Naive thymus-derived CD4-positive, alpha-beta T cell (primary cell): ENCODE results near the gene SPC24. TPM values are rescaled to one million over a fixed set of nuclear protein-coding genes. Genes with fewer than 3 reads are reported as not detected.
"Not testable (repeated sequence)": the region's sequence is repeated elsewhere in the genome, so short reads cannot be mapped to it uniquely, and the experiment has no call there.

Source experiments
- ATAC-seq: fragments of 150-1000 bp; cut with Tn5 transposase; 2 replicates; pipeline ENCODE4 v1.10.0; 2021; ENCODE audit warnings: mild to moderate bottlenecking, moderate library complexity
- CTCF ChIA-PET: fragments of 350-600 bp; sonication (Branson Sonifier 250); formaldehyde crosslinking; loops from one replicate; lab custom pipeline; 2021; ENCODE audit warnings: antibody characterized with exemption; lab: Charles Lee
- POLR2A ChIA-PET: fragments of 350-600 bp; sonication (Branson Sonifier 250); formaldehyde crosslinking; loops from one replicate; lab custom pipeline; 2021; ENCODE audit warnings: antibody characterized with exemption, inconsistent platforms; lab: Charles Lee
- DNase-seq, 9 donors: peaks; one replicate each; pipeline versions ENCODE4 v3.0.0 to v3.0.0-alpha.2; 2020 to 2022; ENCODE audit warnings: mixed read lengths in 1 of 9
- H3K27ac ChIP-seq: one replicate; pipeline ENCODE4 v1.7.0; 2013; ENCODE audit warnings: mild to moderate bottlenecking, low read depth, low read length, moderate library complexity
- H3K27me3 ChIP-seq, 2 donors: one replicate each; pipeline ENCODE4 v1.7.0; 2013; ENCODE audit warnings: low read length in 2 of 2, mild to moderate bottlenecking in 2 of 2, moderate library complexity in 2 of 2; ENCODE audit not compliant: control insufficient read depth in 2 of 2, insufficient read depth in 2 of 2
- H3K36me3 ChIP-seq, 3 experiments: 1 replicate in 2 of 3; 2 replicates in 1 of 3; pipeline ENCODE4 v1.7.0; 2013; ENCODE audit warnings: low read length in 3 of 3, mild to moderate bottlenecking in 3 of 3, moderate library complexity in 1 of 3; ENCODE audit not compliant: insufficient read depth in 3 of 3, control insufficient read depth in 2 of 3
- H3K4me1 ChIP-seq, 2 donors: one replicate each; pipeline ENCODE4 v1.7.0; 2013; ENCODE audit warnings: low read length in 2 of 2, mild to moderate bottlenecking in 2 of 2, moderate library complexity in 1 of 2; ENCODE audit not compliant: control insufficient read depth in 2 of 2, insufficient read depth in 2 of 2
- H3K4me3 ChIP-seq: 2 replicates; pipeline ENCODE4 v1.7.0; 2013; ENCODE audit warnings: mild to moderate bottlenecking, low read length
- H3K9me3 ChIP-seq, 3 experiments: 1 replicate in 2 of 3; 2 replicates in 1 of 3; pipeline ENCODE4 v1.7.0; 2013; ENCODE audit warnings: low read length in 3 of 3; ENCODE audit not compliant: control insufficient read depth in 2 of 3
- H3K27ac Mint-ChIP-seq, 9 donors: one replicate each; pipeline ENCODE4 v1.8.0; 2020 to 2022; ENCODE audit warnings: mixed read lengths in 9 of 9, mild to moderate bottlenecking in 8 of 9, moderate library complexity in 5 of 9, inconsistent platforms in 2 of 9
- H3K27me3 Mint-ChIP-seq, 5 donors: one replicate each; pipeline ENCODE4 v1.8.0; 2021 to 2022; ENCODE audit warnings: mixed read lengths in 5 of 5, mild to moderate bottlenecking in 1 of 5
- H3K36me3 Mint-ChIP-seq, 5 donors: one replicate each; pipeline ENCODE4 v1.8.0; 2020 to 2022; ENCODE audit warnings: mixed read lengths in 5 of 5, mild to moderate bottlenecking in 3 of 5, inconsistent platforms in 1 of 5
- H3K4me1 Mint-ChIP-seq, 7 donors: one replicate each; pipeline ENCODE4 v1.8.0; 2020 to 2022; ENCODE audit warnings: mixed read lengths in 7 of 7, mild to moderate bottlenecking in 3 of 7, inconsistent platforms in 1 of 7
- H3K4me3 Mint-ChIP-seq, 10 donors: one replicate each; pipeline ENCODE4 v1.8.0; 2020 to 2022; ENCODE audit warnings: mild to moderate bottlenecking in 10 of 10, mixed read lengths in 10 of 10, moderate library complexity in 6 of 10, inconsistent platforms in 2 of 10
- H3K9me3 Mint-ChIP-seq, 11 donors: one replicate each; pipeline ENCODE4 v1.8.0; 2020 to 2022; ENCODE audit warnings: mixed read lengths in 11 of 11, mild to moderate bottlenecking in 4 of 11, inconsistent platforms in 1 of 11, moderate library complexity in 1 of 11
- intact Hi-C, 2 donors: fragments of 100-400 bp; cut with micrococcal nuclease; formaldehyde crosslinking; loops; one replicate each; pipeline ENCODE4 v1.15.1; 2023
- polyA plus RNA-seq, 2 donors: library from polyadenylated mRNA; unstranded; fragments of 300-500 nt; fragmentation: Illumina TruSeq; gene quantifications; one replicate each; pipeline ENCODE4 v1.2.3, GENCODE V29; 2021
- total RNA-seq, 6 experiments: library from RNA in 5 of 6; stranded (reverse) in 5 of 6; gene quantifications; 1 replicate in 5 of 6; 2 replicates in 1 of 6; pipeline ENCODE4 v1.2.3 and lab custom pipeline; 2021 to 2026

The SPC24 gene
- total and polyA plus RNA-seq, 7 experiments from 2014 or later = 0.33 to 45.4 (median 1.4) TPM; not detected in 1

DNA sequence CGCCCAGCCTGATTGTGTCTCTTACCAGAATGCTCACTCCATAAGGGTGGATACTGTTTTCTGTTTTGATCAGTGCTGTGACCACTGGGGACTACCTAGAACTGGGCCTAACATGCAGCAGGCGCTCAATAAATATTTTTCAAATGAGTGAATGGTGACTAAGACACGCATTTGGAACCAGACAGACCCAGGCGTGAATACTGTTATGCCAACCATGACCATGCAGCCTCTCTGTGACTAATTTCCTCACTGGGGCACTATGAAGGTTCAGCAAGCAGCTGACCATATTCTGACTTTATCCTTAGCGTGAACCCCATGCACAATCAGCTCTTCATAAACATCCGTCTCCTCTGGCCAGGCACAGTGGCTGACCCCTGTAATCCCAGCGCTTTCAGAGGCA, 13.0 kb upstream of the SPC24 start:
- ATAC-seq (no peak), DNase-seq (no peak)
- Histone ChIP-seq H3K27me3 (no peaks in the 10 kb centered on the region), H3K27ac (no peak overlapping the region), H3K4me1 (no peaks in the 10 kb centered on the region), H3K9me3 (no peaks in the 10 kb centered on the region), H3K4me3 (no peak overlapping the region), H3K36me3 (no peaks in the 10 kb centered on the region)
- ChIA-PET POLR2A (no interaction called here), CTCF (interaction anchor here (0.6 kb wide), 2 partner anchors 133 to 1168 kb away, joined by 3 to 5 read pairs; no protein-coding TSS in a partner anchor)
- no peak overlapping the region for H3K4me3 Mint-ChIP-seq
- H3K36me3 Mint-ChIP-seq = no peaks in the 10 kb centered on the region
- no peaks in the 10 kb centered on the region for H3K4me1 Mint-ChIP-seq
- no peaks in the 10 kb centered on the region for H3K27me3 Mint-ChIP-seq
- H3K27ac Mint-ChIP-seq = no peak overlapping the region
- intact Hi-C loops = no loop called here
- no peaks in the 10 kb centered on the region for H3K9me3 Mint-ChIP-seq

DNA sequence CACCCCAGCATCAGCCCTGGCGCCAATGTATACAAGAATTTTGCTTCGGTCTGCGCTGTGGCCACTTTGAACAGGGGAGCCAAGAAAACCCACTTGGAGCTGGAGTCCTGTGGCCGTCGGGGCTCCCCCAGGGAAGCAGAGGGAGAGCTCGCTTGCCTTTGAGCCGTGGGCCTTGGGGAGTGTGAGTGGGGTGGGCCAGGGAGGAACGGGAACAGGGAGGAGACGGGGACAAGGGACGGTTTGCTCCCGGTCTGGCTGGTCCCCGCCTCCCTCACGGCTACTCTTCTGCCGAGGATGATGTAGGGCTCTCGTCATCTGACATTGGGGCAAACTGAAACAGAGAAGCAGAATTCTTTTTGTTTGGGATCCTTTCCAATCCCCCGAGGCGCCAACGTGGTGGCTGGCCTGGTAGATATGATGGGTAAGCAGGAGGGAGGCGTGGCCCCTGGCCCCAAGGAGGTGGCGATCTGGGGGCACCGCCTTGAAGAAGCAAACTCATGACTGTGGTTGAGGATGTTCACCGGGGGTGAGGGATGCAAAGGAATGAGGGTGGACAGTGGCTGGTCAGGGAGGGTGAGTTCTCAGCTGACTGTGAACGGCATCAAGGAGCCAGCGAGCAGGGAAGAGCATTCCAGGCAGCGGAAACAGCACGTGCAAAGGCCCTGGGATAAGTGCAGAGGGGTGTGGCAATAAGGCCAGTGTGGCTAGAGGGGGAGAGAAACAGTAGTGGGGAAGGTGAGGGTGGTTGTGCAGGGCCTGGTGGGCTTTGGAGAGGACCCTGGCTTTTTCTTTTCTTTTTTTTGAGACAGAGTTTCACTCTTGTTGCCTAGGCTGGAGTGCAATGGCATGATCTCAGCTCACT, 10.9 kb upstream of the SPC24 start:
- no peaks in the 10 kb centered on the region for H3K4me1 ChIP-seq
- no peak overlapping the region for H3K27ac ChIP-seq
- H3K27me3 ChIP-seq = no peaks in the 10 kb centered on the region
- ATAC-seq = no peak
- H3K4me3 Mint-ChIP-seq = no peak overlapping the region
- H3K36me3 Mint-ChIP-seq = no peaks in the 10 kb centered on the region
- H3K4me3 ChIP-seq = no peak overlapping the region
- no peaks in the 10 kb centered on the region for H3K9me3 ChIP-seq
- ChIA-PET CTCF (no interaction called here), POLR2A (no interaction called here)
- no peaks in the 10 kb centered on the region for H3K36me3 ChIP-seq
- DNase-seq = no peak
- no peaks in the 10 kb centered on the region for H3K27me3 Mint-ChIP-seq
- H3K9me3 Mint-ChIP-seq = no peaks in the 10 kb centered on the region
- intact Hi-C loops = no loop called here
- no peaks in the 10 kb centered on the region for H3K4me1 Mint-ChIP-seq
- no peak overlapping the region for H3K27ac Mint-ChIP-seq

DNA sequence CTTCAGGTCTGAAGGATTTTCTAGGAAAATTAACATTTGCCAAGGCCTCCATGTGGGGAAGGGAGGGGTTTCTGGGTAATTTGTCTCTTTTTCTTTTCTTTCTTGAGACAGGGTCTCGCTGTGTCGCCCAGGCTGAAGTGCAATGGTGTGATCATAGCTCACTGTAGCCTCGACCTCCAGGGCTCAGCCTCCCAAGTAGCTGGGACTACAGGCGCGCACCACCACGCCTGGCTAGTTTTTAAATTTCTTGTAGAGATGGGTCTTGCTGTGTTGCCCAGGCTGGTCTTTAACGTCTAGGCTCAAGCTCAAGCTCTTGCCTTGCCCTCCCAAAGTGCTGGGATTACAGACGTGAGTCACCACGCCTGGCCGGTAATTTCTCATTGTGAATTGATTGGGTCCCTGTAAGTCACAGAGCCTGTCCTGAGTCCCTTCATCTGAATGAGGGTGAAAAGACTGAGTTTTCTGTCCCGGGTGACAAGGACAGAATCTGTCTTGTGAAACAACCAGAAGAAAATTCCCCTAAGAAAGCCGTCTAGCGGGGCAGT, 10.0 kb upstream of the SPC24 start:
- Histone ChIP-seq H3K4me3 (no peak overlapping the region), H3K27me3 (no peaks in the 10 kb centered on the region), H3K9me3 (no peaks in the 10 kb centered on the region), H3K4me1 (no peaks in the 10 kb centered on the region), H3K36me3 (no peaks in the 10 kb centered on the region), H3K27ac (no peak overlapping the region)
- intact Hi-C loops = no loop called here
- ChIA-PET CTCF (no interaction called here), POLR2A (interaction anchor here (0.6 kb wide), 1 partner anchor 153 kb away, joined by 4 read pairs; no protein-coding TSS in a partner anchor)
- no peak overlapping the region for H3K4me3 Mint-ChIP-seq
- no peak overlapping the region for H3K27ac Mint-ChIP-seq
- DNase-seq (no peak), ATAC-seq (no peak)
- H3K4me1 Mint-ChIP-seq = no peaks in the 10 kb centered on the region
- no peaks in the 10 kb centered on the region for H3K27me3 Mint-ChIP-seq
- no peaks in the 10 kb centered on the region for H3K9me3 Mint-ChIP-seq
- H3K36me3 Mint-ChIP-seq = no peaks in the 10 kb centered on the region

DNA sequence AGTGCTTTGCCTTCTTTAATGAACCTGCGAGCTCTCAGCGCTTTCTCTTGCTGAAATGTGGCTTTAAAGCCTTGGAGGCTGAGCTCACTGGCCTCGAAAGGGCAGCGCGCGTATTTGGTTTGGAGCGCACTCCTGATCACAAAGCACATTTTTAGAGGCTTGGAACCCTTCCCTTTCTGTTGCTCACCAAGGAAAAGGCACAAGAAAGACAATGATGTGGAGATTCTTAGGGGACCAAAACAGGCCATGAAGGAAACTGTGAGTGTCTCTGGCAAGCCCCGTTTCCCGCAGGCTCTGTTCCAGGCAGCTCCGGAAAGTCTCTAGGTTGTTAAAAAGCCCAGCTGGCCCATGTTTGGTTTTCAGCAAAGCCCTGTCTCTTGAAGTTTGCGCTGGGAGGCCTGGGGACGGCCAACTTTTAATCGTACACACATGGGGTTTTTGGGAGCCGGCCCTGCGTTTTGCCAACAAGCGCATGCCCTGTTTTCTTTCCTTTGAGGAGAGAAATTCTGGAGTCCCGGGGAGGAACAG, 9.4 kb upstream of the SPC24 start:
- ATAC-seq (no peak), DNase-seq (no peak)
- Histone ChIP-seq H3K36me3 (no peaks in the 10 kb centered on the region), H3K4me3 (no peak overlapping the region), H3K9me3 (peaks cover 0 to 3% (median 0%) of the 10 kb centered on the region in 3 experiments), H3K27me3 (no peaks in the 10 kb centered on the region), H3K4me1 (no peaks in the 10 kb centered on the region), H3K27ac (no peak overlapping the region)
- Mint-ChIP-seq H3K4me3 (no peak overlapping the region), H3K27me3 (no peaks in the 10 kb centered on the region), H3K4me1 (no peaks in the 10 kb centered on the region), H3K27ac (no peak overlapping the region), H3K9me3 (peaks cover 0 to 4% (median 0%) of the 10 kb centered on the region in 11 donors), H3K36me3 (no peaks in the 10 kb centered on the region)
- intact Hi-C loops = no loop called here
- CTCF ChIA-PET = no interaction called here
- POLR2A ChIA-PET = interaction anchor here (0.6 kb wide), 1 partner anchor 153 kb away, joined by 4 read pairs; no protein-coding TSS in a partner anchor

DNA sequence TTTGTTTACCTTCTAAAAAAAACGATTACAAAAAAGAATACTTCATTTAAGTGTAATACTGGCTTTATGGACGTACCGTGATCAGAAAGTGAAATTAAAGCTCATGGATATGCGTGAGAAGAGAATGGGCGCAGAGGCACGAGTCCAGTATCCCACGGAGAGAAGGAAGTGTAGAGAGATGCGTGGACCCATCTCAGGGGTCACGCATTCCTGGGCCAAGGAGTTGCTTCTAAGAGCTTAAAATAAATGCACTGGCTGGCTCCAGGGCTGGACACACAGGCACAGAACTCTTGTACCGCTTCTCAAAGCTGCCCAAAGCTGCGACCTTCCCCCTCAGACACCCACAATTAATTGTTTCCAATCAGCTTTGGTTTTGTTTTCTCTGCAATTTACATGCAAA, 8.7 kb upstream of the SPC24 start:
- no peaks in the 10 kb centered on the region for H3K36me3 Mint-ChIP-seq
- Histone ChIP-seq H3K4me1 (no peaks in the 10 kb centered on the region), H3K27ac (no peak overlapping the region), H3K27me3 (no peaks in the 10 kb centered on the region), H3K4me3 (no peak overlapping the region), H3K36me3 (no peaks in the 10 kb centered on the region), H3K9me3 (peaks cover 0 to 3% (median 0%) of the 10 kb centered on the region in 3 experiments)
- no peaks in the 10 kb centered on the region for H3K4me1 Mint-ChIP-seq
- CTCF ChIA-PET = no interaction called here
- H3K9me3 Mint-ChIP-seq = peaks cover 0 to 7% (median 0%) of the 10 kb centered on the region in 11 donors
- H3K27ac Mint-ChIP-seq = no peak overlapping the region
- no peak overlapping the region for H3K4me3 Mint-ChIP-seq
- ATAC-seq (no peak), DNase-seq (no peak)
- intact Hi-C loops = no loop called here
- H3K27me3 Mint-ChIP-seq = no peaks in the 10 kb centered on the region
- POLR2A ChIA-PET = no interaction called here

DNA sequence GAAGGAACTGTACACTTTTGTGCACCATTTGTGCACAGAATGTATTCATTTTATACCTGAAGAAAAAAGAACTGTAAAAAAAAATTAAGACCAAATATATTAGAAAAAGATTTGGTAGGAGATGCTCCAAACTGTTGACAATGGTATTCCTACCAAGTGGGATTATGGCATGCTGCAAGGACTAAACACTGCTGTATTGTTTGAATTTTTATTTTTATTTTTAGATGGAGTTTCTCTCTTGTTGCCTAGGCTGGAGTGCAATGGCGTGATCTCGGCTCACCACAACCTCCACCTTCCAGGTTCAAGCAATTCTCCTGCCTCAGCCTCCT, 4.8 kb upstream of the SPC24 start:
- H3K27ac Mint-ChIP-seq, H3K9me3 ChIP-seq, intact Hi-C loops, H3K4me1 Mint-ChIP-seq, H3K36me3 ChIP-seq, H3K4me3 ChIP-seq, DNase-seq, ATAC-seq, H3K27me3 Mint-ChIP-seq, CTCF ChIA-PET, H3K27me3 ChIP-seq, H3K27ac ChIP-seq, POLR2A ChIA-PET, H3K4me3 Mint-ChIP-seq, H3K4me1 ChIP-seq, H3K9me3 Mint-ChIP-seq, H3K36me3 Mint-ChIP-seq: not testable (repeated sequence)
